Ovary (tissue), 9 donors: ENCODE results near the gene CCDC33. TPM values are rescaled to one million over a fixed set of nuclear protein-coding genes. Genes with fewer than 3 reads are reported as not detected.

ENCODE experiments used
- DNase-seq, 5 donors: peaks; one replicate each; pipeline ENCODE4 v3.0.0-alpha.2; 2019 to 2020
- H3K27ac ChIP-seq, 2 donors: fragments of 200-600 bp; one replicate each; pipeline versions ENCODE4 v1.5.1 to v1.8.0; 2019 to 2022
- H3K27me3 ChIP-seq: fragments of 200-600 bp; one replicate; pipeline ENCODE4 v1.8.0; 2022
- H3K36me3 ChIP-seq: fragments of 200-600 bp; sonication (generic); one replicate; pipeline ENCODE4 v1.5.1; 2019
- H3K4me1 ChIP-seq: one replicate; pipeline ENCODE4 v1.8.1; 2013; ENCODE audit warnings: mild to moderate bottlenecking, moderate library complexity; ENCODE audit not compliant: insufficient read depth
- H3K4me3 ChIP-seq: fragments of 200-600 bp; sonication (generic); one replicate; pipeline ENCODE4 v1.5.1; 2017
- H3K9me3 ChIP-seq, 2 donors: fragments of 200-600 bp in 1 of 2; sonication (generic) in 1 of 2; one replicate each; pipeline versions ENCODE4 v1.5.1 to v1.8.1; 2013 to 2019; ENCODE audit warnings: mild to moderate bottlenecking in 1 of 2, moderate library complexity in 1 of 2
- CTCF ChIP-seq, 3 donors: fragments of 450-650 bp in 2 of 3; fragments of 200-600 bp in 1 of 3; IDR thresholded peaks; one replicate each; pipeline versions ENCODE4 v1.5.1 to v1.8.0; 2016 to 2022; ENCODE audit warnings: antibody characterized with exemption in 3 of 3, mild to moderate bottlenecking in 1 of 3
- EP300 ChIP-seq: sonication (generic); formaldehyde crosslinking; IDR thresholded peaks from one replicate; pipeline ENCODE4 v1.6.1; 2017; ENCODE audit warnings: antibody characterized with exemption
- POLR2A ChIP-seq: fragments of 450-650 bp; IDR thresholded peaks from one replicate; pipeline ENCODE4 v1.6.1; 2017; ENCODE audit warnings: antibody characterized with exemption, mild to moderate bottlenecking, moderate library complexity
- WGBS, 3 donors: extraction: QIAGEN DNeasy Blood & Tissue Kit in 1 of 3; methylation state at CpG; one replicate each; pipeline versions ENCODE4 v1.1.5 to v1.1.7; 2013 to 2017; 5-methylcytosine and 5-hydroxymethylcytosine counted together
- intact Hi-C, 4 donors: fragments of 100-400 bp; cut with DNase I; formaldehyde crosslinking; loops; one replicate each; pipeline versions ENCODE4 v1.11.0 to v1.15.1; 2022 to 2023
- polyA plus RNA-seq, 2 donors: library from polyadenylated mRNA; stranded (reverse); fragments of 200-250 nt in 1 of 2; fragments of 350-450 nt in 1 of 2; fragmentation: Illumina TruSeq in 1 of 2; extraction: RNeasy Lipid Tissue Mini Kit (QIAGEN cat#74804) in 1 of 2; gene quantifications; one replicate each; pipeline ENCODE4 v1.2.3, GENCODE V29; 2013 to 2014
- total RNA-seq, 7 donors: library from RNA; depleted of rRNA in 2 of 7; stranded (reverse); fragments of >200 nt in 2 of 7; fragmentation: NEBNext Ultra II Directional in 3 of 7; extraction: Animal tissue kit (Norgen Biotek cat#: 25700) in 3 of 7; gene quantifications; one replicate each; pipeline versions ENCODE4 v1.1.0 to v1.2.4, GENCODE V29; 2016 to 2023
- donor health status: DM: no; HTN: no; CAD: no; lungs with moderate emphysema.
- donor health status: DM: no; HTN: no; CAD: no.
- donor health status: Bipolar disorder and iron deficiency.
- donor health status: DM: yes; HTN: yes; CAD: no.
- donor health status: DM: no; HTN: no; CAD: no.
- donor health status: DM: yes; HTN: yes; CAD: no.

Gene CCDC33
- total and polyA plus RNA-seq, 9 donors, result 0.10 to 24.7 (median 1.9) TPM; not detected in 3

DNA sequence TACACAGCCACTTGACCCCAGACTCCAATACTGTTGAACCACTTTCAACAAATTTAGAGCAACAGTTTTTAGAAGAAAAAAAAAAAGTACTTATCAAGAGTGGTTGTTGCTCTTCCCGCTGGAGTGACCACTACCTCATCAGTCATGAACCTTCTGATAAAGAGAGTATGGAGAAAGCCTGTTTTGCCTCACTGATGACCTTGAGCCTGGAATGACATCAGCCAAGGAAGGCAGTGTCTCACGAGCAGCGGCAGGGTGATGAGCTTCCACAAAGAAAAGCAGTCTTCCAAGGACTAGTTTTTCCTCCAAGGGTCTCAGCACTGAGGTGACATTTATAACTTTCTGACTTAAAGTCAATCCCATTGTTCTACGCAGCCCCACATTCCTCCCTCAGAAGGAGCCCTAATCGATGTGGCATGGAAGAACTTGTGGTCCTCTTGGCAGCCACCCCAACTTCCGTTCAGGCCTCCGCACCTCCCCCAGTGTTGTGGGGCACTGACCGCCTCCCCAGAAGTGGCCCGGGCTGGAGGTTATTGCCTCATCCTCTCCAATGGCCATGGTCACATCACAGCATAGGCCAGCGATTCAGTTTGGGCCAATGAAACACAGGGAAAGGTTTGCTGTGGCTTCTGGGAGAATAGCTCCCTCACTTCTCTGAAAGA is 133.1 kb downstream of the CCDC33 start:
- H3K4me3 ChIP-seq, result no peak overlapping the region
- H3K9me3 ChIP-seq, result no peaks in the 10 kb centered on the region
- 27 to 38% (median 35%) methylated on average over 10 of the region's 10 CpGs for WGBS, 3 donors
- TF ChIP-seq CTCF (IDR thresholded peaks at IDR 0.05) (no peak), EP300 (no peak), POLR2A (no peak)
- no peaks in the 10 kb centered on the region for H3K27me3 ChIP-seq
- H3K4me1 ChIP-seq, result peaks cover 14% of the 10 kb centered on the region
- H3K27ac ChIP-seq, result peak overlapping the region; percentile 70 to 79
- no peaks in the 10 kb centered on the region for H3K36me3 ChIP-seq
- peak; percentile 74 to 85 (median 78) for DNase-seq
- intact Hi-C loops, result no loop called here

DNA sequence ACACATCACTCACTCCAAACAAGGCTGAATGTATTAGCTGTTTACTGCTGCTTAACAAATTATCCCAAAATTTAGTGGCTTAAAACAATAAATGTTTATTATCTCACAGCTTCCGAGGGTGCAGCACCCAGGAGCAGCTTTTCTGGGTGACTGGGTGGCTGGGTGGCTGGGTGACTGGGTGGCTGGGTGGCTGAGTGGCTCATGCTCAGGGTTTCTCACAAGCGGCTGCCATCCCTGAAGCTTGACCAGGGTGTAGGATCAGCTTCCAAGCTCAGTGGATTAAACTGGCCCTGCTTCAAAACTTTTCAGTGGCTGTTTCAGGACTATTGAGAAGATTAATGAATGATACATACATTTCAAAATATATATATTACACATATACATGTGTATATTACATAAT is 133.6 kb downstream of the CCDC33 start:
- no peaks in the 10 kb centered on the region for H3K27me3 ChIP-seq
- intact Hi-C loops, result loop anchor here in 3 of 4 donors (5.0 to 10.0 kb wide), 4 partner anchors 263 to 398 kb away; no protein-coding TSS in a partner anchor
- H3K36me3 ChIP-seq, result no peaks in the 10 kb centered on the region
- DNase-seq, result peak in 1 of 5 donors; percentile 28
- peaks cover 16% of the 10 kb centered on the region for H3K4me1 ChIP-seq
- no peaks in the 10 kb centered on the region for H3K9me3 ChIP-seq
- no peak overlapping the region for H3K4me3 ChIP-seq
- H3K27ac ChIP-seq, result peak overlapping the region; percentile 70 to 79
- WGBS, 3 donors, result 88 to 93% (median 93%) methylated on average over 2 of the region's 2 CpGs
- TF ChIP-seq CTCF (IDR thresholded peaks at IDR 0.05) (no peak), POLR2A (no peak), EP300 (no peak)

DNA sequence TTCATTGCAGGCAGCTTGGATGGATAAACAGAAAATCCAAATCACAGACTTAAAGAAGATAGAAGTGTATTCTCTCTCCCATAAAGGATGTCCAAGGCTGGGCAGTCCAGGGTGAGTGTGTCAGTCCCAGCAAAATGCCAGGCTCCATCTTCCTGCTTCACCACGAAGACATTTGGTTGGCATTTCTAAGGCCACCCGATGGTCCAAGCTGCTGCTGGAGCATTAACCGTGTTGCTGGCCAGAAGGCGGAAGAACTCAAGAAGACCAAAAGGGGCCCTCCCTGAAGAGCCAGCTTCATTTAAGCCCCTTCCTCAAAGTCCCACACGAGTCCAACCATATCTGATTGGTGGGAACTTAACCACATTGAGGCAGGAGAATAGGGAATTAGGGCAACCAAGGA is 134.3 kb downstream of the CCDC33 start:
- WGBS, 3 donors, result 85 to 89% (median 88%) methylated on average over 5 of the region's 5 CpGs
- peak overlapping the region in 1 of 2 donors; percentile 79 for H3K27ac ChIP-seq

DNA sequence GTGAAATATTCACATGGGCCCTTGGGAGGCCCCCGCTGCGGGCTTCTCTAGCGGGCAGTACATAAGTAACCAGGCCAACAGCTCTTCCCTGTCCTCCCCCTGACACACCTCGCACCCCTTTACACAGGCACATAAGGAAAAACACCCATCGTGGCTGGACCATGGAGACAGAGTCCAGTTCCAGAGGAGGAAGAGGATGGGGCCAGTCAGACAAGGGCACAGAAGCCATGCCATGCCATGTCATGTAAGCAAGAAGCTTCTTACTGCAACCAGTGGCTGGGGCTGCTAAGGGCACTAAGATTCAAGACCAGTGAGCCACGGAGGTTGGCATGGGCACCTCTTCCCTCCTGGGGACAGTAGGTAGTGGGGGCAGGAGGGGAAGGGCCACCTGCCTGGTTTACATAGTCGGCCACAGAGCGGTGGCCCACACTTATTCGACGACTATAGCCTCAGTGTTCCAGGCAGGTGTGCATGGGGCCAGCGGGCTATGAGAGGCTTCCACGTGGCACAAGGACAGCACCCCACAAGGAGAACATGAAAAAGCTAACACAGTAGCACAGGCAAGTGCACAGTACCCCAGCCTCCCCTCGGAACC is 137.0 kb downstream of the CCDC33 start:
- intact Hi-C loops, result loop anchor here in 3 of 4 donors (5.0 to 10.0 kb wide), 4 partner anchors 259 to 394 kb away; no protein-coding TSS in a partner anchor
- H3K9me3 ChIP-seq, result no peaks in the 10 kb centered on the region
- 47 to 54% (median 52%) methylated on average over 13 of the region's 13 CpGs for WGBS, 3 donors
- no peak overlapping the region for H3K27ac ChIP-seq
- TF ChIP-seq POLR2A (no peak), EP300 (no peak), CTCF (IDR thresholded peaks at IDR 0.05) (no peak)
- DNase-seq, result no peak
- no peaks in the 10 kb centered on the region for H3K27me3 ChIP-seq
- H3K36me3 ChIP-seq, result no peaks in the 10 kb centered on the region
- peaks cover 6% of the 10 kb centered on the region for H3K4me1 ChIP-seq
- H3K4me3 ChIP-seq, result no peak overlapping the region

More for the DNA sequence above, 134.3 kb downstream of the CCDC33 start:
- Histone ChIP-seq H3K4me1 (peaks cover 14% of the 10 kb centered on the region), H3K27me3 (no peaks in the 10 kb centered on the region), H3K4me3 (no peak overlapping the region), H3K36me3 (no peaks in the 10 kb centered on the region), H3K9me3 (no peaks in the 10 kb centered on the region)
- DNase-seq, result peak in 1 of 5 donors; percentile 24
- no peak for TF ChIP-seq EP300
- TF ChIP-seq CTCF (IDR thresholded peaks at IDR 0.05), result no peak
- no peak for TF ChIP-seq POLR2A
- intact Hi-C loops, result loop anchor here in 3 of 4 donors (5.0 to 10.0 kb wide), 4 partner anchors 262 to 397 kb away; no protein-coding TSS in a partner anchor
